Measurements from ENCODE around the gene STK10. TPM values are rescaled to one million over a fixed set of nuclear protein-coding genes. Genes with fewer than 3 reads are reported as not detected.

The STK10 gene
- total RNA-seq, 1 experiment from 2014 or later = 18.1 TPM

DNA sequence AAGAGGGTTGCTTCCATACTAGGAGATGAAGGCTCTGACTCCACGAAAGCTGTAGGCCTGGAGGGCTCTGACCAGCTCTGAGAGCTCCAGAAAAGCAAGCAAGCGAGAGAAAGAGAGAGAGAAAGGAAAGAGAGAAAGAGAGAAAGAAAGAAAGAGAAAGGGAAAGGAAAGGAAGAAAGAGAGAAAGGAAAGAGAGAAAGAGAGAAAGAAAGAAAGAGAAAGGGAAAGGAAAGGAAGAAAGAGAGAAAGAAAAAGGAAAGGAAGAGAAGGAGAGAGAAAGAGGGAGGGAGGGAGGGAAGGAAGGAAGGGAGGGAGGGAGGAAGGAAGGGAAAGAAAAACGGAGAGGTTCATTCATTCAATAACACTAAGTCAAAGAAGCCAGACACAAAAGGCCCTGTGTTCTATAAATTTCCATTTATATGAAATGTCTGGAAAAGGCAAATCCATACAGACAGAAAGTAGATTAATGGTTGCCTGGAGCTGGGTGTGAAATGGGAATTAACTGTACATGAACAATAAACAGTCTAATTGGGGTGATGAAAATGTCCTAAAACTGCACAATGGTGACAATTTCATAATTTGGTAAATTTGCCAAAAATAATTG is 1.8 kb upstream of the STK10 start:
- DNase-seq (ENCODE audit: low read depth) = no peak

DNA sequence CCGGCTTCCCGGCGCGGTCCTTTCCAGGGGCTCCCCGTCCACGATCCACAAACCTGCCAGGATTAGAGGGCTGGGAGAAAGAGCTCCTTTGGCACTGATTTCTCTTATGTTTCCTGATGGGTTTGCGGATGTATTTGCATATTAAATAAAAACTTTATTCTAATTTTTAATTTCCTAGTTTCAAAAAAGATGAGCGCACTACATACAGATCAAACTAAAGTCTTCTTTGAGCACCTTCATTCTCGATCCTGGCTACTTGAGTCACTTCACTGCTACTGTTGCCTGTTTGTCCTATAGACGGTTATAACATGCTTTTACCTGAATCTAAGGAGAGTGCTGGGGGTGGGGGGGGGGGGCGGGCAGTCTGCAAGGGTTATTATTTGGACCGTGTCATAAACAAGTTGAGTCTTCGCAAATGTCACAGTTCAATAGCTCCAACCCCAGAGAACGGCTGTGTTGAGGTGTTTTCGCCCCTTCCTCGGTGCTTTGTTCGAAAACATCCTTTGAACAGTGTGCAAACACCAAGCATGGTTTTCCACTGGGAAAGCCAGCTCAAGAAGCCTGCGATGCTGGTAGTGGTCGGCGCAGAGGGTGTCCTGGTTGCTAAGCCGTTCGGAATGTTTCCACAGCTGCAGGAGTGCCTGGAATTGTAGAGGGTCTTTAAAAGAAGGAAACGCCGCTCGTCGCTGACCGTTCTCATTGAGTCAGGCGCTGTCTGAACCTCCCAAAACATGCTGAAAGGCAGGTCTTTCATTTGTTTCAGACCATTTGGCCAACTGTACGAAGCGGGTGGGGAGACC is 1.1 kb upstream of the STK10 start:
- no peak for DNase-seq (ENCODE audit: low read depth)

DNA sequence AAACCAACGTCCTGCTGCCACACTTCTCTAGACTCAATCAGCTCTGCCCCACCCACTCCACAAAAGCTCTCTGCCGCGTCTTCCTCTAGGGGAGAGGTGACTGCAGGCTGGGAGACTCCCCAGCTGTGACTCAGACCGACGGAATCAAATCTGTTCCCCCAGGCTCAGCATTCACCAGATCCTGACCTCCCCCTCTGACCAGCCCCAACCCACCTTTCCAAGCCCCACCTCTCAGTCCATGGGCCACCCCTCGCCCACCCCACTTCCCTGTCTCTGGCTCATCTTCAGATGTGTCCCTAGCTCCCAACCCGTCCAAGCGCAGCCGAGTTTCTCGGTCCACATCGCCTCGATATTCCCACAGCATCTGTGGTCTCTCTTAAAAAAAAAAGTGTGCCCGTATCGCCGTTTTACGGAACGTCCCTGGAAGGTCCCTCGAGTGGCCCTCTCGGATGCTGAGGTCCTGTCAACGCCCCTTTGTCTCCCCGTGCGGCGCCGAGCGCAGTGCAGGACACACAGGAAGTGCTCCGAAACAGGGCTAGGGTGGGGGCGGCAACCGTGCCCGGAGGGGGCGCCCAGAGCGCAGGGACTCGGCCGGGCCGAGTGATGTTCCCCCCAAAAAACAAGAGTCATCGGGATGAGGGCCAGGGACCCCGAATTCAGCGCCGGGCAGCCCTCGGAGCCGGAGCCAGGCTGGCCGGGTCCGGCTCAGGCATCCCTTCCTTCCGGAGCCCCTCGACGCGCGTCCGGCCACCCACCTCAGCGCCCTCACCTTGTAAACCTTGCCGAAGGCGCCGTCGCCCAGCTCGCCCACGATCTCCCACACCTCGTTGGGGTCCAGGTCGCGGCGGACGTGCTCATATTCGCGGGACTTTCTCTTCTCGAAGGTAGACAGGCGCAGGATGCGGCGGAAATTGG is 649 bp downstream of the STK10 start:
- DNase-seq (ENCODE audit: low read depth) = peak; percentile 94

DNA sequence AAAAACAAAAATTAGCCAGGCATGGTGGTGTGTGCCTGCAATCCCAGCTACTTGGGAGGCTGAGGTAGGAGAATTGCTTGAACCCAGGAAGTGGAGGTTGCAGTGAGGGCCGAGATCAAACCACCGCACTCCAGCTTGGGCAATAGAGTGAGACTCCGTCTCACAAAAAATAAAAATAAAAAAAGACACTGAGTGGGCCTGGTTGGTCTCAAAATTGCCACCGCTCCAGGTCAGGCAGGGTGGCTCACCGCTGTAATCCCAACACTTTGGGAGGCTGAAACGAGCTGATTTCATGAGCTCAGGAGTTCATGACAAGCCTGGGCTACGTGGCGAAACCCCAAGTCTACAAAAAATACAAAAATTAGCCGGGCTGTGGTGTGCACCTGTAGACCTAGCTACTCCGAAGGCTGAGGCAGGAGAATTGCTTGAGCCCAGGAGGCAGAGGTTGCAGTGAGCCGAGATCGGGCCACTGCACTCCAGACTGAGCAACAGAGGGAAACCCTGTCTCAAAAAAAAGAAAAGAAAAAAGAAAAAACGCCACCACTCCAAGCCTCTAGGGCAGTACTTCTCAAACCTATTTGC is 1.8 kb downstream of the STK10 start:
- no peak for DNase-seq (ENCODE audit: low read depth)

DNA sequence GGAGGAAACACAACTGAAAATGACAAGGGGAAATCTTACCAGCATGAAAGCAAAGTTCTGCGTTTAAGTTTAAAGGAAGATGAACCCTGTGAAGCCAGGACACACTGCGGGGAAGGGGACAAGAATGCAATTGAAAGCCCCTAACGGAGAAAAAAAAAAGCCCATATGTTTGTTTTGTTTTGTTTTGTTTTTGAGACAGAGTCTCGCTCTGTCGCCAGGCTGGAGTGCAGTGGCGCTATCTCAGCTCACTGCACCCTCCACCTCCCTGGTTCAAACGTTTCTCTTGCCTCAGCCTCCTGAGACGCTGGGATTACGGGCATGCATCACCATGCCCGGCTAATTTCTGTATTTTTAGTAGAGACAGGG is 2.9 kb downstream of the STK10 start:
- no peak for DNase-seq (ENCODE audit: low read depth)

DNA sequence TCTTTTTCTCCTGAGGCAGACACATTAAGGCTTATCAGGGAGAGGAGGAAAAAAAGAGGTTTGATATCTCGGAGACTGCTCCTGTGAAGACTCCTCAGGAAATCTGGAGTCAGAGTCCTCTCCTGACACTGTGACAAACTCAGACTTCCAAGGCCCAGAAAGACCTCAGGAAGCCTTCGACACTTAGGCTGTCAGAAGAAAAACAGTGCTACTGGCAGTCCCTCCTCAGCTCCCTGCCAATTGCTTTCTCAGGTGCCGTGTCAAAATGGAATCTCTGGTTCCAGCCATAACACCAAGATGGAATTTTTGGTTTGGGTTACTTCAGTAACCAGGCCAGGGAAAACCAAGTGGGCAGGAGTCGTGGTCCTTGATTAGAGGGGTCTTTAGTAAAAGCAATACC is 4.1 kb downstream of the STK10 start:
- no peak for DNase-seq (ENCODE audit: low read depth)

DNA sequence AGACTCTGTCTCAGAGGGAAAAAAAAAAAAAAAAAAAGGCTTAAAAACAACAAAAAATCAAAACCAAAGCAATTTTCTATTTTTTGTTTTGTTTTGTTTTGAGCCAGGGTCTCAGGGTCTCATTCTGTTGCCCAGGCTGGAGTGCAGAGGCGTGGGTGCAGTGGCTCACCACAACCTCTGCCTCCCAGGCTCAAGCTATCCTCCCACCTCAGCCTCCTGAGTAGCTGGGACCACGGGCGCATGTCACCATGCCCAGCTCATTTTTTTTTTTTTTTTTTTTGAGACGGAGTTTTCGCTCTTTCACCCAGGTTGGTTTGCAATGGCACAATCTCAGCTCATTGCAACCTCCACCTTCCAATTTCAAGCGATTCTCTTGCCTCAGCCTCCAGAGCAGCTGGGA is 5.7 kb downstream of the STK10 start:
- no peak for DNase-seq (ENCODE audit: low read depth)

DNA sequence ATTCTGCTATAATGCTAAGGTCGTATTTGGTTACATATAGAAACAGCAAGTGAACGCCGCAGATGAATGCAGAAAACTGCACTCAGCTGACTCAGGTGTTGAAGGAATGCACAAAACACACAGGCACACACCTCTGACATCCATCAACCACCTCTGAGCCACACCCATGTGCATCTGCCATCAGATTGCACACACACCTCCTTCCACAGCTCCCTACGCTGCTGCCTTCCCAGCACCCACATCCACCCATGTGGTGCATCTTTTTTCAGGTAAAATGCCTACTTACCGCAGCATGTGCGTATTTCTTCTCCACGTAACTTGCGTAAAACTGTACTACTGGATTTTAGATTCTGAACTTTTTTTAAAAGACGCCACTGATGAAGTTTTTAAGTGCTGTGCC is 7.1 kb downstream of the STK10 start:
- DNase-seq (ENCODE audit: low read depth) = no peak

DNA sequence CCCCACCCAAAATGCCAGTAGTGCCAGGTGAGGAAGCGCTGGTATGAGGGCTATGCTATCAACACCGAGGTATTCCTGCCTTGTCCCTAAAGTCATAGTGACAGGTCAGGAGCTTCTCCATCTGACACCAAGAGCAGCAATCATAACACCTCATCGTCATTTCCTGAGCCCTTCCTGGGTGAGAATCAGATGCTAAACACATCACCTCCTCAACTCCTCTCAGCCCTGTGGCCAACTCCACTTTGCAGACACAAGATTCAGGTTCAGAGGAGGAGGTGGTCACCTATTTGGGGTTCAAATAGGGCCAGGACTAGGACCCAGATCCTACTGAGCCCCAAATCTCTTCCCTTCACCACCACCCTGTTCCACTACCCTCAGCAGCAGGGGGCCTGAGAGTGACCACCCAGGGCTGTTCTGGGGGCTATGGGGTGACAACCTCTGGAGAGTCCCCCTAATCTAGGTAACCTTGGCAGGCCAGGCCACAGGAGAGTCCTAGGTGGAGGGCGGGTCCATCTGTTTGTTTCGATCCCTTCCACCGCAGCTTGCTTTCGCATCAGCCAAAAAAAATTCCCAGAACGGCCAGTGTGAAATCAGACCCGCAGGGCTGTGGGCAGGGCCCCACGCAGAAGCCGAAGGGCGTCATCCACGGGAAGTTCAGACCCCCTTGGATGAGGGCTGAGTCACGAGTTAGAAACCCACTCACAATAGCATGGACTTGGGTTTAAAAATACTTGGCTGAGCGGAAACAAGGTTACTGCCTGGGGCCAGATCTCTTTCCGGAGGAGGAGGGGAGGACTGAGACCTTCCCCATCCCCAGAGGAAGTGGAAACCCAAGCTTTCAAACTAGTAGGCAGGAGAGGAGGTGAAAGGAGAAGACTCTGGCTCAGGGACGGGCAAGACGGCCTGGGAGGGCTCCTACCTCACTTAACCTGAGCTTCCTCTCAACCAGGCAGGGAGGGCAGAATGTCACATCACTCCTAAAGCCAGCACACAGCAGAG is 8.7 kb downstream of the STK10 start:
- DNase-seq (ENCODE audit: low read depth) = peak; percentile 66

DNA sequence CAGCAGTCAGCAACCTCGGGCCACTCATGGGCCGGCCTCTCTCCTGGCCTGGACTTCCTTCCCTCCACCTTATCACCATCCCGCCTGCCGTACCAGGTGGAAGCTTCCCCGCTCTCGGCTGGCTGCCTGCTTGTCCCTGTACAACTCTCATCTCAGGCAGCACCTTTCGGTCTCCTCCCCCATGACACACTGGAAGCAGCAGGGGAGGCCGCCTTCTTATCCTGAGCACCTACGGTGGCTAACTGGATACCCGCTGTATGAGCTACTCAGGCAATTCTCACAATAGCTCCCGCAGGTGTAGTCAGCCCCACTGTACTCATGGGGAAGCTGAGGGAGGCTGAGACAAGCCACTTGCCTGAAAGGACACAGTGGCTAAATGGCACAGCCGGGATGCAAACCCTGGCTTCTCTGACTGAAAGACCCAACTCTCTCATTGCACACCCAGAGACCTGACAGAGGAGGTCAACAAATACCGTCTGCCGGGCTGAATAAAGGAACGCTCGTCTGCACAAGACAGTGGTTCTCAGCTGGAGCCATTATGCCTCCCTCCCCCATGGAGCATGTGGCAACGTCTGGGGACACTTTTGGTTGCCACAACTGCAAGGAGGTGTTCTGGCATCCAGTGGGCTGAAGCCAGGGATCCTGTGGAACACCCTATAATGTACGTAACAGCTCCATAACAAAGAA is 9.6 kb downstream of the STK10 start:
- DNase-seq (ENCODE audit: low read depth) = no peak

DNA sequence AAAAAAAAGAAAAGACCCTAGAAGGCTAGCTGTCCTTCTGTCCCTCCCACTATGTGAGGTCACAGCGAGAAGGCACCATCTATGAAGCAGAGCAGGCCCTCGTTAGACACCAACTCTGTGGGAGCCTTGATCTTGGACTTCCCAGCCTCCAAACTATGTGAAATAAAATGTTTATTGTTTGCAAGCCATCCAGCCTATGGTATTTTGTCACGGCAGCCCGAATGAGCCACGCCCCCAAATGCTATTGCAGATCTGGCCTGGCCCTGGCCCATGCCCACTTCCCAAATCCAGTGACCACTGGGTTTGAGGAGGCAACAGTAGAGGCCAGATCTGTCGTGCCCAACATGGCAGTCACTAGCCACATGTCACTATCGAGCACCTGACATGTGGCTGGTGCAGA is 10.8 kb downstream of the STK10 start:
- DNase-seq (ENCODE audit: low read depth) = no peak

DNA sequence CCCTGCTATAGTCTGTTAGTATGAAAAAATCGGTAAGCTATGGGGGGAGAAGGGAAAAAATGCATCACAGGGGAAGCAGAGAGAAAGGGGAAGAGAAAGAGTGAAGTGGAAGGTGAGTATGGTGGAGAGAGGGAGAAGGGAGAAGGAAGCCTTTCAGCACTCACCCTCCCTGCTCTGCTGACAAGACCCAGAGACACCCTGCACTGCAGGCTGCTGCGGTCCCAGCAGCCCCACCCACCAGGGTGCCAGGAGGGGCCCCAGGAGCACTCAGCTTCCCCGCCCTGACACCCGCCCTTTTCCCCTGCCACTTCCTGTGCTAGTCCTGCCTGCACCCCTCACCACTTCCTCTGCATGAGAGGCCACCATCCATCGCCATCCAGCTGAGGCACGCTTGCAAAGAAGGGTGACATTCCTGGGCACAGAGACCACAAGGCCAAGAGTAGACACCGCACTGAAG is 12.7 kb downstream of the STK10 start:
- DNase-seq (ENCODE audit: low read depth) = no peak

DNA sequence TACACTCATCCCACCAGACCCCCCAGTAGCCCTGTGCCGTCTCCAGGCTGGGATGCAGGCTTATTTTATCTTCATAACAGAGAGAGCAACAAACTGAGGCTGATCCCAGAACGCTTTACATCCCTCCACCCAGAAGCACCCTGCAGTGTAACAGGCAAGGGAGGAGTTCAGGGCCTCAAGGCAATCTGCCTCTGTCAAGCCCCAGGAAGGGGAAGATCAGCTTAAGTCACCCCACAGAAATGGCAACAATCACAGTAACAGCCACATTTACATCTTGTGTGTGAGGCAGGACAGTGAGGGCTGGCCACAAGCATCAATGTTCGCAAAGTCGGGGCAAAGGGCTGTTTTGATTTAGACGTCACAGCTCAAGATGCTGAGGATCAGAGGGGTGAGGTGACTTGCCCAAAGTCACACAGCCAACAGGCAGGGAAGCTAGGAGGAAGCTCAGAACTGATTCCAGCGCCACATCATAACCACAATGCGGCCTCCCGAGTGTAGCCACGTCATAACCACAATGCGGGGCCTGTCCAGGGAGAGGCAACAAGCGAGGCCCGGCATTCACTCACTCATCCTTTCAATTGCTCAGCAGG is 14.4 kb downstream of the STK10 start:
- DNase-seq (ENCODE audit: low read depth) = peak; percentile 93

DNA sequence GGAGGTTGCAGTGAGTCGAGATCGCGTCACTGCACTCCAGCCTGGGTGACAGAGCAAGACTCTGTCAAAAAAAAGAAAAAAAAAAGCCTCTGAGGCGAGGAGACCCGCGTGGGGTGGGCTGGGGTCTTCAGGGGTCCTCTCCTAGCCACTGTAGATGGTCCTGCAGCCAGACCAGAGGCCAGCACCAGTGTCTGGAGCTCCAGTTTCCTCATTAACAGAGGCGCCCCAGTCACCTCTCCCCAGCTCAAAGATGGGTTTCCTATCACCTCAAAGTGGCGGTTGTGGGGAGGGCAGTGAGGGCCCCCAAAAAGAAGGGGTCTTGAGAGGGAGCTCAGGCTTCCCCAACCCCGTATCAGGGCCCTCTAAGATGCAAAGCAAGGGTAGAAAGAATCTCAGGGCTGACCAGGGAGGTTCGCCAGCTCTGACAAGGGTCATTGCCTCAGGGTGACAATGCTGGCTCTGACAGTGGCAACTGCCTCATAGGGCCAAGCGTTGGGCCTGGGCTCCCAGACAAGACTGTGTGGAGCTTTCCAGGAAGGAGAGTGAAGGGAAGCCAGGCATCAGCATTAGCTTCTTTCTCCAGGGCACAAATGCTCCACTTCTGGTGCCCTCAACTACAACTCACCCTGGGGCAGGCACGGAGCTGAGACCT is 15.0 kb downstream of the STK10 start:
- DNase-seq (ENCODE audit: low read depth) = peak; percentile 76

DNA sequence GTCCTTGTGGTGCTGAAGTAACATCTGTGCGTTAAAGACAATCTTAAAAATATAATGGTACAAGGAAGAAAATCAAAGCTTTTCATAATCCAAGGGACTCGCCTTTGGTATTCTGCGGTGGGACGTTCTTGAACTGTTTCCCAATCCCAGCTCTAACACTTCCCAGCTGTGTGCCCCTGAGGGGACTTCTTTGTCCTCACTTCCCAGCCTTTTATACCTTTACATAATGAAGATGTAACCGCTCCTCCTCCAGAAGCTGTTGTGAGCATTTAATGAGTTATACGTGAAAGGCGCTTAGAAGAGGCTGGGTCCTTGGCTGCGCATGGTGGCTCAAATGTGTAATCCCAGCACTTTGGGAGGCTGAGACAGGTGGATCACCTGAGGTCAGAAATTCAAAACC is 16.9 kb downstream of the STK10 start:
- no peak for DNase-seq (ENCODE audit: low read depth)

DNA sequence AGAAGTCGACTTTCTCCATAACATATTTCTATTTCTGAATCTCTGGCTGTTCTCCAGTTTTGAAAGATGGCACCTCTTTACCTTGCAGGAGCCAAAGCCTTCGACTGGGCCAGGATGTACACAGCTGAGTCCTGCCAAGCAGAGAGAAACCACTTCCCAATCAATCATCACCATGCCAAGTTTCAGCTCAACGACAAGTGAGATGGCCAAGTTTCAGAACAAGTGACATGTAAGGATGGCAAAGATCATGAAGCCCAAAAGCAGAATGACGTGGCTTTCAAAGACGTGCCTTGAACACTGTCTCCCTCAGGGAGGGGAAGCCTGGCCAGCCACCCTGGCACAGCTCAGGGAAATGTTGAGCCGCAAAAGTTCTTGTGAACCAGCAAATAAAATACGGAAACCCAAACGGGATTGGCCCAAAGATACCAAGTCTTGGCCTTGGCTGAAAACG is 17.7 kb downstream of the STK10 start:
- DNase-seq (ENCODE audit: low read depth) = no peak

DNA sequence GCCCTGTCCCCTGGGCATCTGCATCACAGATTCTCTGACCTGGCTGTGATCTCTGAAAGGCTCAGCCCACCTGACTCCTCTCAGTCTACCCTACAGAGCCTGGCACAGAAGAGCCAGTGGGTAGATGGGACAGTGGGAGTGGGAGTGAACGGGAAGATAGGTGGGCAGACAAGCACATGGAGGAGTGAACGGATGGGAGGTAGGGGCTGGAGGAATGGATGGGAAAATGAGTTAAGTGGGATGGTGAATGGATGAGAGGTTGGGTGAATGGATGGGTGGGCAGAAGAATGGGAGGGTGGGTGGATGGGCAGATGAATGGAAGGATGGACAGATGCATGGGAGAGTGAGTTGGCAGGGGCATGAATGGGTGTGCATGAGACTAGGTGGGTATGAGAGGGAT is 18.8 kb downstream of the STK10 start:
- DNase-seq (ENCODE audit: low read depth) = no peak

DNA sequence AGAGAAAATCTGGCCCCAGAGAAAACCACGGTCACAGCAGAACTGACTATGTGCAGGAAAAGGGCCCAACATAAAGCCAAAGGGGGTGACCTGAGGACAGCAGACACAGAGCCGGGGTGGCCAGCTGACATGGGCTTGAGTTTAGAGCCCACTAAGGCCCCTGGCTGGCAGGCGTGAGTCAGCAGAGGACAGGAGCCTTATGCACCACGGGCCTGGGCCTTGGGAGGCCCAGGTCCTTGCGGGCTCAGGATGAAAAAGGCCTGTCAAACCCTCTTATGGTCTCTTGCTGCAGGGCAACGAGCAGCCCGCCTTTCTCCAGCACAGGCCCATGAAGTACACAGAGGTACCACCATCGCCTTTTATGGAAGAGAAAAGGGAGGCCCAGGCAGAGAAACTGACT is 19.7 kb downstream of the STK10 start:
- no peak for DNase-seq (ENCODE audit: low read depth)

DNA sequence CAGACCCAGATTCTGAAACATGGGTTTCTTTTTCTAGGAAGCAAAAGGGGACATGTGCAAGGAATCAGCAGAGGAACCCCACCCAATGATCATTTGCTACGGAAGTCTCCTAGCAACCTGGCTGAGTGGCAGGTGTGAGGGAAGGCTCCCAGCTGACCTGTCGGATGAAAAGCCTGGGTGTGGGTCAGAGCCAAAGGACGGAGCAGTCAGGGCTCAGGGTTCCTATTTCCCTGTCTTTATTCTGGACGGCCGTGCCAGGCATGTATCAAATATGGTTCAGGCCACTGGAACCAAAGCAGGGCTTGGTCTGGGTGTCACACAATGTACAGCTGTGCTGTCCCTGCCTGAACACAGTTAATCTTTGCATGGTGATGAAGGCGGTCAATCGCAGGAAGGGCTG is 20.1 kb downstream of the STK10 start:
- DNase-seq (ENCODE audit: low read depth) = no peak
